AG04449 (cell line): ENCODE measurements around the gene VTN.
A peak's percentile ranks its signal among the peaks of the same experiment; 100 is the strongest.

Source experiments
- CTCF ChIA-PET: fragments of 350-600 bp; formaldehyde crosslinking; extraction: SDS; loops from one replicate; lab custom pipeline; 2021; ENCODE audit warnings: antibody characterized with exemption; lab: Yijun Ruan, JAX
- POLR2A ChIA-PET: fragments of 400-600, 350-600 bp; formaldehyde crosslinking; extraction: SDS; loops from one replicate; lab custom pipeline; 2020; ENCODE audit warnings: antibody characterized with exemption, inconsistent platforms; lab: Yijun Ruan, JAX
- DNase-seq: peaks from one replicate; pipeline ENCODE4 v3.0.0-alpha.2; 2010; ENCODE audit warnings: low read depth, low spot score
- H3K4me3 ChIP-seq: 2 replicates; pipeline ENCODE4 v1.5.1; 2011; ENCODE audit warnings: low read depth, mild to moderate bottlenecking, control low read depth, low read length
- CTCF ChIP-seq: IDR thresholded peaks from one replicate; pipeline ENCODE4 v1.5.1; 2011; ENCODE audit warnings: mild to moderate bottlenecking, moderate library complexity, low read length, control low read depth, inconsistent platforms; ENCODE audit not compliant: insufficient read depth; ENCODE audit errors: missing control alignments

Gene VTN, protein sequence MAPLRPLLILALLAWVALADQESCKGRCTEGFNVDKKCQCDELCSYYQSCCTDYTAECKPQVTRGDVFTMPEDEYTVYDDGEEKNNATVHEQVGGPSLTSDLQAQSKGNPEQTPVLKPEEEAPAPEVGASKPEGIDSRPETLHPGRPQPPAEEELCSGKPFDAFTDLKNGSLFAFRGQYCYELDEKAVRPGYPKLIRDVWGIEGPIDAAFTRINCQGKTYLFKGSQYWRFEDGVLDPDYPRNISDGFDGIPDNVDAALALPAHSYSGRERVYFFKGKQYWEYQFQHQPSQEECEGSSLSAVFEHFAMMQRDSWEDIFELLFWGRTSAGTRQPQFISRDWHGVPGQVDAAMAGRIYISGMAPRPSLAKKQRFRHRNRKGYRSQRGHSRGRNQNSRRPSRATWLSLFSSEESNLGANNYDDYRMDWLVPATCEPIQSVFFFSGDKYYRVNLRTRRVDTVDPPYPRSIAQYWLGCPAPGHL

GRCh38 chr17:28370035-28370743 lies at the start of gene VTN:
TSS of gene VTN (minus strand) at chr17:28370307. CDS start at chr17:28370203, 104 bp downstream.
- CTCF ChIA-PET, result interaction anchor here (0.8 to 1.2 kb wide), 3 partner anchors 12 to 25 kb away, joined by 3 to 4 read pairs (median 3); no protein-coding TSS in a partner anchor

GRCh38 chr17:28416703-28417311 lies 46.7 kb upstream of the VTN start:
- H3K4me3 ChIP-seq, result no peak overlapping the region
- TF ChIP-seq CTCF, result peak; percentile 73
- no peak for DNase-seq
- CTCF ChIA-PET, result interaction anchor here (0.8 to 5.2 kb wide), 28 partner anchors 9 to 611 kb away, joined by 3 to 55 read pairs (median 5); partner anchors contain the start of genes POLDIP2 and SLC46A1
- POLR2A ChIA-PET, result interaction anchor here (0.7 kb wide), 1 partner anchor 81 kb away, joined by 3 read pairs; the partner anchor contains the start of gene TNFAIP1

More at GRCh38 chr17:28370035-28370743, at the start of gene VTN:
- no peak for DNase-seq
- peak within 1 kb of the TSS; percentile 6 for H3K4me3 ChIP-seq
- POLR2A ChIA-PET, result interaction anchor here (0.8 to 2.5 kb wide), 2 partner anchors 13 to 35 kb away, joined by 5 to 15 read pairs; partner anchors contain the start of genes IFT20, POLDIP2 and TNFAIP1
- TF ChIP-seq CTCF, result no peak

DNA sequence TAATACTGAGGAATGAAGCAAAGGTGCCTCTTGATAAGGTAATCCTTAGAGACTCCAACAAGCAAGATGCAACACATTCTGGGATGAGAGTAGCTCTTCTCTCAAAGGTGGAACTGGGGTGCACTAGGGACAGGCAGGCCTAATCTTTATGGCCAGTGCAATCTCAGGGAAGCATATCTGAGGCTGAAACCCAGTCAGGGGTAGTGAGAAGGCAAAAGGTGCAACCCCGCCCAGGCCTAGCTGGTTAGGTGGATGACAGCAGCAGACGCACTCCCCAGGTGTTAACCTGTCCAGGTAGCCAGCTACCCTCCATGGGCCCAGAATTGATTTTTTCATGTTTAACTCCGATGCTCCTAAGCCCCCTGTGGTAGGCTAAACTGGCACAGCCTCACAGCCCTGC lies 45.8 kb upstream of the VTN start:
- no peak for DNase-seq
- POLR2A ChIA-PET, result interaction anchor here (0.6 kb wide), 1 partner anchor 41 kb away, joined by 5 read pairs; no protein-coding TSS in a partner anchor
- no peak for TF ChIP-seq CTCF
- CTCF ChIA-PET, result interaction anchor here (0.8 to 5.2 kb wide), 14 partner anchors 10 to 124 kb away, joined by 3 to 55 read pairs (median 7); partner anchors contain the start of gene SLC46A1
- H3K4me3 ChIP-seq, result no peak overlapping the region

- H3K4me3 ChIP-seq, result no peak overlapping the region
- DNase-seq, result no peak
- ChIA-PET POLR2A (no interaction called here), CTCF (interaction anchor here (1.2 kb wide), 1 partner anchor 22 kb away, joined by 3 read pairs; no protein-coding TSS in a partner anchor)
- no peak for TF ChIP-seq CTCF
Measured at GRCh38 chr17:28413804-28414203, 43.7 kb upstream of the VTN start.

GRCh38 chr17:28412099-28412498 lies 42.0 kb upstream of the VTN start:
- TF ChIP-seq CTCF, result no peak
- H3K4me3 ChIP-seq, result no peak overlapping the region
- ChIA-PET CTCF (no interaction called here), POLR2A (no interaction called here)
- no peak for DNase-seq
